Measurements from ENCODE around the gene SPRN. TPM values are rescaled to one million over a fixed set of nuclear protein-coding genes. Genes with fewer than 3 reads are reported as not detected.

The SPRN gene
- total RNA-seq, 4 donors from 2014 or later = not detected

GRCh38 chr10:133462512-133463305 is 38.3 kb upstream of the SPRN start:
- H3K36me3 ChIP-seq = peaks cover 0 to 15% (median 0%) of the 10 kb centered on the region in 3 donors
- H3K4me1 ChIP-seq = no peaks in the 10 kb centered on the region
- TF ChIP-seq POLR2A (IDR thresholded peaks at IDR 0.05) (no peak), CTCF (IDR thresholded peaks at IDR 0.05) (no peak)
- no peak overlapping the region for H3K4me3 ChIP-seq
- H3K27ac ChIP-seq = no peak overlapping the region
- 87 to 94% methylated on average over 7 to 9 of the region's 10 CpGs for WGBS, 2 donors
- intact Hi-C loops (cut with DNase I) = no loop called here
- no peaks in the 10 kb centered on the region for H3K9me3 ChIP-seq
- no peak for DNase-seq
- H3K27me3 ChIP-seq = peaks cover 0 to 3% (median 0%) of the 10 kb centered on the region in 4 donors

- H3K27ac ChIP-seq = no peak overlapping the region
- no peak for DNase-seq
- WGBS, 2 donors = 69 to 100% methylated on average over 1 to 2 of the region's 8 CpGs
Measured at GRCh38 chr10:133461841-133462240, 37.4 kb upstream of the SPRN start.

GRCh38 chr10:133461027-133461426 is 36.6 kb upstream of the SPRN start:
- intact Hi-C loops (cut with DNase I) = no loop called here
- Histone ChIP-seq H3K9me3 (no peaks in the 10 kb centered on the region), H3K4me3 (no peak overlapping the region), H3K27ac (no peak overlapping the region), H3K36me3 (peaks cover 0 to 5% (median 0%) of the 10 kb centered on the region in 3 donors), H3K27me3 (peaks cover 0 to 3% (median 0%) of the 10 kb centered on the region in 4 donors), H3K4me1 (no peaks in the 10 kb centered on the region)
- DNase-seq = no peak
- WGBS, 2 donors = 82 to 84% methylated on average over 7 of the region's 7 CpGs
- TF ChIP-seq POLR2A (IDR thresholded peaks at IDR 0.05) (no peak), CTCF (IDR thresholded peaks at IDR 0.05) (no peak)

More at GRCh38 chr10:133461841-133462240, 37.4 kb upstream of the SPRN start:
- Histone ChIP-seq H3K4me1 (no peaks in the 10 kb centered on the region), H3K36me3 (peaks cover 0 to 7% (median 0%) of the 10 kb centered on the region in 3 donors), H3K27me3 (peaks cover 0 to 3% (median 0%) of the 10 kb centered on the region in 4 donors), H3K4me3 (no peak overlapping the region), H3K9me3 (no peaks in the 10 kb centered on the region)
- intact Hi-C loops (cut with DNase I) = no loop called here
- TF ChIP-seq CTCF (IDR thresholded peaks at IDR 0.05) (no peak), POLR2A (IDR thresholded peaks at IDR 0.05) (no peak)

- WGBS, 2 donors = 93 to 94% methylated on average over 12 to 14 of the region's 14 CpGs
- TF ChIP-seq POLR2A (IDR thresholded peaks at IDR 0.05) (no peak), CTCF (IDR thresholded peaks at IDR 0.05) (no peak)
- DNase-seq = no peak
- Histone ChIP-seq H3K36me3 (peaks cover 0 to 5% (median 0%) of the 10 kb centered on the region in 3 donors), H3K4me1 (no peaks in the 10 kb centered on the region), H3K9me3 (no peaks in the 10 kb centered on the region), H3K27me3 (peaks cover 0 to 3% (median 0%) of the 10 kb centered on the region in 4 donors), H3K4me3 (no peak overlapping the region), H3K27ac (no peak overlapping the region)
- intact Hi-C loops (cut with DNase I) = no loop called here
Measured at GRCh38 chr10:133460208-133460769, 35.9 kb upstream of the SPRN start.
